ENCODE results near the gene TP53INP2.
"Not testable (repeated sequence)": the region's sequence is repeated elsewhere in the genome, so short reads cannot be mapped to it uniquely, and the experiment has no call there.

Gene TP53INP2

DNA sequence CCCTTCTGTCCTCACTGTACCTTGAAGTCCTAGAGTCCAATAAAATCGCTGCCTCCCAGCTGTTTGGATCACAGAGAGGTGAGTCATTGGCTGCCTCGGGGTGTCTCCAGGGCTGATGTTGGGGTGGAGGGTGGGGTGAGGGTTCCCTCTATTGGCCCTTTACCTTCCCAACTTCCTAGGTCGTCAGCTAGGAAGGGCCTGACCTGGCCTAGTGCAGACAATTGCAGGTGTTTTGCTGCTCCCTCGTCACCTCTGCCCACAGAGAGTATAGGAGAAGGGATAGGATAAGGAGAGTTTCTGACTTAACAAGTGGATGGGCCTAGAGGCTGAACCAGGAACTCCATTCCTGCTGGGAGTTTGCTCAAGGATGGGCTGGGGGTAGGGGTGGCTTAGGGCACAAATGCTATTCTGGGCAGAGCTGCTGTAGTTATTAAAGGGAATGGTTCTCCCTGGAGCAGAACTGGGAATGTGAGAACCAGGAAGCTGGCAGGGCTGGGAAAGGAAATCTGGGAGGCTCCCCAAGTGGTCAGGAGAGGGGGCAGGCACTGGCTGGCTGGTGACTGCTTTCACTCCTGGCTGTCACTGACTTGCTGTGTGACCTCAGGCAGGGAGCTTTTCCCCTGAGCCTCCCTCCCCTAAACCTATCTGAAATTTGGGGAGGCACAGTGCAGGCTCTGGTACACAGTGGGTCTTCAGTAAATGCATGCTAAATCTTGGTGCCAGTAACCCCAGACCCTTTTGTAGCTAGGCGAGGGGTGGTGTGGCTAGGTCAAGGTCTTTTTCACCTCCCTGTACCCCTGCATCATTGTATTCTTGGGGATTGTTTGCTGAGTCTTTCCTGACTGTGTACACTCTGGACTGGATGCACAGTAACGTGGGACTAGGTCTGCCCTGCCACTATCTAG is 1.5 kb downstream of the TP53INP2 start:
- DNase-seq = no peak

- DNase-seq = no peak
Measured at GRCh38 chr20:34706302-34706875, 2.2 kb downstream of the TP53INP2 start.

GRCh38 chr20:34706912-34707784 is 3.0 kb downstream of the TP53INP2 start:
- no peak for DNase-seq

- no peak for DNase-seq
Measured at GRCh38 chr20:34708621-34709043, 4.5 kb downstream of the TP53INP2 start.

DNA sequence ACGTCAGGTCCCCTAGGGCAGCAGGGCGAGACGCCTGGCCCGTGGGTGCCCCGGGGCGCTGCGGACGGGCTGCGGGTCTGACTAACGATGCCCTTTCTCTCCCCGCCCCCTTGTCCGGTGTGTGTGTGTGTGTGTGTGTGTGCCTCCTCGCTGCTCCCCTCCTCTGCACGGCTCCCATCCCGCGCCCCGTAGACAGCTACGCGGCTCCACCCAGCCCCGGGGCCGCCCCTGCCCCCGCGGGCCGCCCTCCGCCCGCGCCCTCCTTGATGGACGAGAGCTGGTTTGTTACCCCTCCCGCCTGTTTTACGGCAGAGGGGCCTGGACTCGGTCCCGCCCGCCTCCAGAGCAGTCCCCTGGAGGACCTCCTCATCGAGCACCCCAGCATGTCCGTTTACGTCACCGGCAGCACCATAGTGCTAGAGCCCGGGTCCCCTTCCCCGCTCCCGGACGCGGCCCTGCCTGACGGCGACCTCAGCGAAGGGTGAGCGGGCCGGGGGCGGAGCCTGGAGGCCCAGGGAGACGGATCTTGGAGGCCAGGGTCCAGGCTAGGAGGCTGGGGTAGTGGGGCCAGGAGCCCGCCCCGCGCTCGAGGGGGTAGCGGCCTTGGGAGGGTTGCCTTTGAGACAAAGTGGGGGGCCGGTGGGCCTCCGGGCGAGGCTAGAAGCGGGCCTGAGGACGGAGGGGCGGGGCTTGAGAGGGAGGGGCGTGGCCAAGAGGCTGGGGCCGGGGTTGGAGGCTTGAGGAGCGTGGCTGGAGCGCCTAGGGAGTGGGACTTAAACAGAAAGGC is 5.1 kb downstream of the TP53INP2 start:
- DNase-seq = peak; percentile 47

GRCh38 chr20:34709831-34710567 is 5.9 kb downstream of the TP53INP2 start:
- DNase-seq = peak; percentile 43

DNA sequence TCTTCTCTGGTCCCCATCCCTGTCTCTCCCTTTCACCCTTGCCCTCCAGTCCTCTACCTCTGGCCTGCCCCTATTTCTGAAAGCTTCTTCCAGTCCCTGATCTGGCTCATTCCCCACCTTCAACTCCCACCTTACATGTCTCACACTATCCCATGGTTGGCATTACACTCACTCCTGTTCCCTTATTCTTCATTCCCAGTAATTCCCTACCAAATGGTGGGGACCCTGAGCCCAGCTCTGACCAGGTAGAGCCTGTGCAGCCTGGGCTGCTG is 6.4 kb downstream of the TP53INP2 start:
- no peak for DNase-seq

DNA sequence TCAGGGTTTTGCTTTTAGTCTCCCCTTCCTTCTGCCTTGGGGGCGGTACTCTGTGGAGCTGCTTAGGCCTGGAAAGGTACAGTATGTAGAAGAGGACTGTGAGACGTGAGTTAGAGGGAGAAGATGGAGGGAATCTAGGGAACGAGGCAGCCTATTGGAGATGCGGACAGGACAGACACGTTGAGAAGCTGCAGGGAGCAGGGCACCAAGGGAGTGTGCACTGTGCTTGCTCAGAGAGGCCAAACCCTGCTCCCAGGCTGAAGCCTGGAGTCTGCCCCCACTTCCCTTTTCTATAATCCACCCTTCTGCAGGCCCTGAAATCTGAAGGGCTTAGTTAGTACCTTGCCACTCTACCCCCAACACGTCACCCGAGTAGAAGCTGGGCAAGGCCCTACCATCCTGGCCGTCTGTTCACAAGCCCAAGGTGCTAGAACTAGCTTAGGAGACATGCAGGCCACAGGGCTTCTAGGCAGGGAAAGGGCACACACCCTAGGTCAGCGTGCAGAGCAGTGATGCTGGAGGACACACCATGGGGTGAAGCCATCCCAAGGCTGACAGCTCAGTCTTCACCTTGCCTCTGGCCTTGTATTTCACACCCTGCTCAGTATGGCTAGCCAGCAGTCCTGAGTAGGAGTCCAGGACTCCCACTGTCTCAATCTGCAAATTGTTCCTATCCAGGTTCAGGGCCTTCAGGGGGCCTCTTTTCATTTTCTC is 6.9 kb downstream of the TP53INP2 start:
- DNase-seq = no peak

GRCh38 chr20:34711813-34712430 is 7.8 kb downstream of the TP53INP2 start:
- DNase-seq = no peak

GRCh38 chr20:34712525-34713192 is 8.5 kb downstream of the TP53INP2 start:
- DNase-seq = no peak

DNA sequence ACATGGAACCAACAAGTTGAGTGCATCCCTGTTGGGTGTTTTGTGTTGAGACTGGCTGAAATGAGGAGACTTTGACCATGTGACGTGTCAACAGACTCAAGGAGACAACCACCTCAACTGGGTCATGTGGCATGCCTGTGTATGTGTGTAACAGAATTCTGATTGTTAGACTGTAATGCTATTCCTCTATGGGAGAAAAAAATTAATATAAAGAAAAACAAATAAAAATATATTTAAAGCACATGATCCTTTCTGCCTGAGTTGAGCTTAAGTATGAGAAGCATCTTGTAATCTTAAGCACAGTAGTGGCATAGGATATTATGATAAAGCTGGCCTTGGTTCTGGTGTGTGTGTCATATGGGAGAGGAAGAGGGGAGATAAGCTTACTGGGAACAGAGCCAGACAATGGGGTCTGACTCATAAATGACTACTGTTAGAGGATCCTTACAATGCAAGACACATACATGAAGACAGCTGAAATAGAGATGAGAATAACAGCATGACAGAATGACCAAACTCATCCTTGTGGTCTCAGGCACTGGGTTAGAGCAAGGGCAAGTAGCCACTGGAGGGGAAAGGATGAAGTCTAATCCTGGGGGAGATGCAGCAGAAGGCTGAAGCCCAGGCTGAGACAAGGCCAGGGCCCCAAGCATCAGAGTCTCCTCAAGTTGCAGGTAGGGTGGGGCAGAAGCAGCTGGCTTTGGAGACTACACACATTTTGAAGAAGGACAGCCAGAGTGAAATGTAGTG is 9.2 kb downstream of the TP53INP2 start:
- peak; percentile 70 for DNase-seq

GRCh38 chr20:34713944-34714515 is 9.9 kb downstream of the TP53INP2 start:
- not testable (repeated sequence) for DNase-seq

- DNase-seq = no peak
Measured at GRCh38 chr20:34715384-34715783, 11.2 kb downstream of the TP53INP2 start.

GRCh38 chr20:34716921-34717229 is 12.7 kb downstream of the TP53INP2 start:
- DNase-seq = no peak

GRCh38 chr20:34717230-34718095 is 13.3 kb downstream of the TP53INP2 start:
- no peak for DNase-seq

DNA sequence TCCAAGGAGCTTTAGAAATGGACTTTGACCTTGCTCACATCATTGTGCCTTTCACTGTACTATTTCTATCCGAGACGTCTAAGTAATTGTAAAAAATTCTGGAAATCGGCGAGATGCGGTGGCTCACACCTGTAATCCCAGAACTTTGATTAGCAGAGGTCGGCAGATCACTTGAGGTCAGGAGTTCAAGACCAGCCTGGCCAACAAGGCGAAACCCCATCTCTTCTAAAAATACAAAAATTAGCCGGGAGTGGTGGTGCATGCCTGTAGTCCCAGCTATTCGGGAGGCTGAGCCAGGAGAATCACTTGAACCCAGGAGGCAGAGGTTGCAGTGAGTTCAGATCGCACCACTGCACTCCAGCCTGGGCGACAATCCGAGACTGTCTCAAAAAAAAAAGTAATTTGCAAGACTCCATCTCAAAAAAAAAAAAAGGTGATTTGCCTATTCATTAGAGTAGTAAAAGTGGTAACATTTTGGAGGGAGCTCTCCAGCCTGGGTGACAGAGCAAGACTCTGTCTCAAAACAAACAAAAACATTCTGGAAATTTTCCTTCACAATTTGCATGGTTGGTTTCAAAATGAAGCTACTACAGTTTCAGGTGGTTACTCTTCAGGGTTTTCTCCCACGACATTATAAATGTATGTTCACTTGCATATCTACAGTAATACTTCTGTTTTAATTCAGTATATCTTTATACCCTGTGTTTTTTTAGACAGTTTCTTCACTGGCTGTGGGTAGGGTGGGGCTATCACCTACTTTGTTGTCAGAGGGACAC is 15.3 kb downstream of the TP53INP2 start:
- not testable (repeated sequence) for DNase-seq

DNA sequence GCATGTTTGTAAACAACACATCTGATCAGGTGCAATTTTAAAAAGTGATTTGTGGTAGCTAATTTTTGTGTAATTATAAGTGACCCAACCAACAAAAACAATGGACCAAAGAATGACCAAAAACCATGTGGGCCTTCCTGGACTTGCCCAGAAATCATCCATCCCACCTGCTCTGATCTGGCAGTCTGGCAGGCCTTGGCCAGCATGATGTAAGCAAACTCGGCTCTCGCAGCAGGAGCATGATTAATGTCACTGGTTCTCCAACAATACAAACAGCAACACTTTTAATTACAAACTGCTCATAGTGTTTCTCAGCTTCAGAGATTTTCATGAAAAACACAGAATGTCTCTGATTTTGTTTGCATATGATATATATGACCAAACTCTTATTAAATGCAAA is 16.1 kb downstream of the TP53INP2 start:
- DNase-seq = no peak

DNA sequence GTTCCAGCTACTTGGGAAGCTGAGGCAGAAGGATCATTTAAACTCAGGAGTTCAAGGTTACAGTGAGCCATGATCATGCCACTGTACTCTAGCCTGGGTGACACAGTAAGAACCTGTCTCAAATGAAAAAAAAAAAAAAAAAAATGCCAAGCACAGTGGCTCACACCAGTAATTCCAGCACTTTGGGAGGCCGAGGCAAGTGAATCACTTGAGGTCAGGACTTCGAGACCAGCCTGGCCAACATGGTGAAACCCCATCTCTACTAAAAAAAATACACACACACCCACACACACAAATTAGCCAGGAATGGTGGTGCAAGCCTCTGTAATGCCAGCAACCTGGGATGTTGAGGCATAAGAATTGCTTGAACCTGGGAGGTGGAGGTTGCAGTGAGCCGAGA is 18.4 kb downstream of the TP53INP2 start:
- DNase-seq = not testable (repeated sequence)
